PC-9 (cell line): ENCODE results near the gene RCBTB1.

Source experiments
- EZH2 ChIP-seq: fragments of 200-600 bp; sonication (generic); IDR thresholded peaks from 2 replicates; pipeline ENCODE4 v1.8.0; 2017; ENCODE audit warnings: antibody characterized with exemption, low read depth
- TF ChIP-seq, protein P1 (sequence below): fragments of 200-600 bp; sonication (generic); conservative IDR thresholded peaks from 2 replicates; pipeline ENCODE4 v1.6.1; 2017; ENCODE audit warnings: mixed run types, antibody characterized with exemption, mild to moderate bottlenecking, moderate library complexity

DNA sequence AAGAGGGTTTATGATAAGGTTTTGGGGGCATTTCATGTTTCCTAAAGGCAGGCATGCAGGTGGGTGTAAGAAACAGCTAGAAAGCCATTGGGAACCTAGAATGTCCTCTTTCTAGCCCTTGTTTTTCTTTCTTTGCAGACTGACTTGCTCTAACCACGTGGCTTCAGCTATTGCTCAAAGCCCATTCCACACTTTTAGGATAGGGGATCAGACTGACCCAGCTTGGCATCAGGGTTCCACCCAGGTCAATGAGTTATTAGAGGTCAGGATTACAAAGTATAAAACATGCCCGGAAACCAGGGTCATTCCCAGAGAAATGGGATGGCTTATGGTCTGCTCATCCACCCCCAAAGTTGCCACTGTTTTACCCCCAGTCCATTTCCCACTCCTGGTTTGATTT lies 72.8 kb downstream of the RCBTB1 start:
- TF ChIP-seq EZH2, result no peak
- TF ChIP-seq, protein P1, sequence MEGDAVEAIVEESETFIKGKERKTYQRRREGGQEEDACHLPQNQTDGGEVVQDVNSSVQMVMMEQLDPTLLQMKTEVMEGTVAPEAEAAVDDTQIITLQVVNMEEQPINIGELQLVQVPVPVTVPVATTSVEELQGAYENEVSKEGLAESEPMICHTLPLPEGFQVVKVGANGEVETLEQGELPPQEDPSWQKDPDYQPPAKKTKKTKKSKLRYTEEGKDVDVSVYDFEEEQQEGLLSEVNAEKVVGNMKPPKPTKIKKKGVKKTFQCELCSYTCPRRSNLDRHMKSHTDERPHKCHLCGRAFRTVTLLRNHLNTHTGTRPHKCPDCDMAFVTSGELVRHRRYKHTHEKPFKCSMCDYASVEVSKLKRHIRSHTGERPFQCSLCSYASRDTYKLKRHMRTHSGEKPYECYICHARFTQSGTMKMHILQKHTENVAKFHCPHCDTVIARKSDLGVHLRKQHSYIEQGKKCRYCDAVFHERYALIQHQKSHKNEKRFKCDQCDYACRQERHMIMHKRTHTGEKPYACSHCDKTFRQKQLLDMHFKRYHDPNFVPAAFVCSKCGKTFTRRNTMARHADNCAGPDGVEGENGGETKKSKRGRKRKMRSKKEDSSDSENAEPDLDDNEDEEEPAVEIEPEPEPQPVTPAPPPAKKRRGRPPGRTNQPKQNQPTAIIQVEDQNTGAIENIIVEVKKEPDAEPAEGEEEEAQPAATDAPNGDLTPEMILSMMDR, result no peak
